Stomach (tissue), 9 donors: ENCODE measurements around the gene GOLGA7B. TPM values are rescaled to one million over a fixed set of nuclear protein-coding genes. Genes with fewer than 3 reads are reported as not detected.
"Not testable (repeated sequence)": the region's sequence is repeated elsewhere in the genome, so short reads cannot be mapped to it uniquely, and the experiment has no call there.

Source experiments
- DNase-seq, 2 donors: peaks; one replicate each; pipeline versions ENCODE4 v3.0.0 to v3.0.0-alpha.2; 2013 to 2019
- H3K27ac ChIP-seq, 5 donors: fragments of 200-600 bp in 4 of 5; sonication (generic) in 4 of 5; one replicate each; pipeline ENCODE4 v1.5.1; 2013 to 2019; ENCODE audit warnings: mild to moderate bottlenecking in 1 of 5, moderate library complexity in 1 of 5
- H3K27me3 ChIP-seq, 3 donors: fragments of 200-600 bp; sonication (generic); one replicate each; pipeline ENCODE4 v1.5.1; 2017 to 2019; ENCODE audit warnings: mixed run types in 1 of 3
- H3K36me3 ChIP-seq, 4 donors: fragments of 200-600 bp; sonication (generic); 1 replicate in 3 of 4; 2 replicates in 1 of 4; pipeline ENCODE4 v1.5.1; 2016 to 2019
- H3K4me1 ChIP-seq, 4 donors: fragments of 200-600 bp; sonication (generic); one replicate each; pipeline ENCODE4 v1.5.1; 2016 to 2019
- H3K4me3 ChIP-seq, 4 donors: fragments of 200-600 bp; sonication (generic) in 3 of 4; one replicate each; pipeline ENCODE4 v1.5.1; 2016 to 2019; ENCODE audit warnings: mild to moderate bottlenecking in 1 of 4
- H3K9me3 ChIP-seq, 4 donors: fragments of 200-600 bp; sonication (generic); one replicate each; pipeline ENCODE4 v1.5.1; 2016 to 2019
- CTCF ChIP-seq, 7 experiments: fragments of 450-650 bp in 4 of 7; fragments of 200-600 bp in 3 of 7; sonication (generic) in 3 of 7; IDR thresholded peaks; one replicate each; pipeline ENCODE4 v1.5.1; 2016 to 2019; ENCODE audit warnings: antibody characterized with exemption in 7 of 7, control low read depth in 2 of 7, mild to moderate bottlenecking in 1 of 7
- EP300 ChIP-seq: sonication (generic); formaldehyde crosslinking; IDR thresholded peaks from one replicate; pipeline ENCODE4 v1.6.1; 2017; ENCODE audit warnings: antibody characterized with exemption
- POLR2A ChIP-seq, 4 donors: fragments of 450-650 bp; IDR thresholded peaks; one replicate each; pipeline ENCODE4 v1.6.1; 2016; ENCODE audit warnings: antibody characterized with exemption in 4 of 4, control low read depth in 2 of 4, mild to moderate bottlenecking in 1 of 4, moderate library complexity in 1 of 4
- POLR2AphosphoS5 ChIP-seq, 3 donors: sonication (generic); formaldehyde crosslinking; IDR thresholded peaks; one replicate each; pipeline ENCODE4 v1.6.1; 2016; ENCODE audit warnings: antibody characterized with exemption in 3 of 3
- WGBS, 5 donors: extraction: QIAGEN DNeasy Blood & Tissue Kit in 3 of 5; methylation state at CpG; one replicate each; pipeline versions ENCODE4 v1.1.5 to v1.1.7; 2013 to 2018; 5-methylcytosine and 5-hydroxymethylcytosine counted together
- intact Hi-C: fragments of 100-400 bp; cut with DNase I; formaldehyde crosslinking; loops from one replicate; pipeline ENCODE4 v1.15.1; 2023; ENCODE audit warnings: low total_unique reads
- polyA plus RNA-seq, 3 donors: library from polyadenylated mRNA; stranded (reverse); fragments of 200-250 nt; gene quantifications; one replicate each; pipeline ENCODE4 v1.2.3, GENCODE V29; 2013
- total RNA-seq, 5 donors: library from RNA; depleted of rRNA; stranded (reverse); fragments of >200 nt; gene quantifications; one replicate each; pipeline versions ENCODE4 v1.1.0 to v1.2.3, GENCODE V29; 2014 to 2016
- donor health status: healthy with polysubstance abuse.
- donor health status: Bipolar disorder and iron deficiency.
- donor health status: healthy.

GOLGA7B gene
- total and polyA plus RNA-seq, 8 donors = 0.31 to 2.8 (median 0.83) TPM

GRCh38 chr10:97838091-97838490 lies 11.6 kb upstream of the GOLGA7B start:
- Histone ChIP-seq H3K4me1 (peaks cover 0 to 13% (median 0%) of the 10 kb centered on the region in 4 donors), H3K27me3 (peaks cover 0 to 27% (median 0%) of the 10 kb centered on the region in 3 donors), H3K4me3 (no peak overlapping the region), H3K27ac (no peak overlapping the region), H3K9me3 (no peaks in the 10 kb centered on the region), H3K36me3 (no peaks in the 10 kb centered on the region)
- intact Hi-C loops = no loop called here
- TF ChIP-seq POLR2A (IDR thresholded peaks at IDR 0.05) (no peak), POLR2AphosphoS5 (IDR thresholded peaks at IDR 0.05) (no peak), EP300 (no peak), CTCF (IDR thresholded peaks at IDR 0.05) (no peak)
- DNase-seq = no peak
- 89 to 98% (median 93%) methylated on average over 3 of the region's 3 CpGs for WGBS, 5 donors

- H3K27ac ChIP-seq, intact Hi-C loops, H3K4me3 ChIP-seq, H3K36me3 ChIP-seq, H3K9me3 ChIP-seq, DNase-seq: not testable (repeated sequence)
- peaks cover 0 to 13% (median 0%) of the 10 kb centered on the region in 4 donors for H3K4me1 ChIP-seq
- H3K27me3 ChIP-seq = peaks cover 0 to 29% (median 0%) of the 10 kb centered on the region in 3 donors
- WGBS, 5 donors = 90 to 100% (median 92%) methylated on average over 2 to 16 of the region's 22 CpGs
These were observed 8.5 kb upstream of the GOLGA7B start for GRCh38 chr10:97841166-97841565.

GRCh38 chr10:97842114-97842513 lies 7.5 kb upstream of the GOLGA7B start:
- DNase-seq, intact Hi-C loops, H3K36me3 ChIP-seq, H3K27ac ChIP-seq, H3K4me3 ChIP-seq, H3K9me3 ChIP-seq: not testable (repeated sequence)
- 13 to 27% (median 16%) methylated on average over 1 to 3 of the region's 3 CpGs for WGBS, 5 donors
- Histone ChIP-seq H3K27me3 (peaks cover 0 to 22% (median 0%) of the 10 kb centered on the region in 3 donors), H3K4me1 (peaks cover 0 to 13% (median 0%) of the 10 kb centered on the region in 4 donors)

- H3K9me3 ChIP-seq = no peaks in the 10 kb centered on the region
- H3K4me1 ChIP-seq = peaks cover 0 to 13% (median 0%) of the 10 kb centered on the region in 4 donors
- peaks cover 0 to 22% (median 0%) of the 10 kb centered on the region in 3 donors for H3K27me3 ChIP-seq
- no peak overlapping the region for H3K4me3 ChIP-seq
- H3K27ac ChIP-seq = no peak overlapping the region
- intact Hi-C loops = no loop called here
- TF ChIP-seq EP300 = no peak
- no peak for TF ChIP-seq POLR2AphosphoS5 (IDR thresholded peaks at IDR 0.05)
- TF ChIP-seq CTCF (IDR thresholded peaks at IDR 0.05) = no peak
- no peak for TF ChIP-seq POLR2A (IDR thresholded peaks at IDR 0.05)
- no peak for DNase-seq
- no peaks in the 10 kb centered on the region for H3K36me3 ChIP-seq
- WGBS, 5 donors = 44 to 55% (median 52%) methylated on average over 7 of the region's 7 CpGs
These were observed 6.9 kb upstream of the GOLGA7B start for GRCh38 chr10:97842656-97843280.

GRCh38 chr10:97843281-97843671 lies 6.4 kb upstream of the GOLGA7B start:
- H3K36me3 ChIP-seq = no peaks in the 10 kb centered on the region
- H3K9me3 ChIP-seq = no peaks in the 10 kb centered on the region
- TF ChIP-seq EP300 (no peak), POLR2A (IDR thresholded peaks at IDR 0.05) (no peak), CTCF (IDR thresholded peaks at IDR 0.05) (no peak), POLR2AphosphoS5 (IDR thresholded peaks at IDR 0.05) (no peak)
- no peak for DNase-seq
- 15 to 43% (median 38%) methylated on average over 2 of the region's 2 CpGs for WGBS, 5 donors
- H3K4me1 ChIP-seq = peaks cover 0 to 13% (median 0%) of the 10 kb centered on the region in 4 donors
- no peak overlapping the region for H3K27ac ChIP-seq
- intact Hi-C loops = no loop called here
- peaks cover 0 to 24% (median 0%) of the 10 kb centered on the region in 3 donors for H3K27me3 ChIP-seq
- H3K4me3 ChIP-seq = no peak overlapping the region

- 84 to 100% (median 94%) methylated on average over 1 of the region's 2 CpGs for WGBS, 5 donors
- H3K4me1 ChIP-seq = peaks cover 0 to 17% (median 0%) of the 10 kb centered on the region in 4 donors
- DNase-seq, intact Hi-C loops, H3K36me3 ChIP-seq, H3K9me3 ChIP-seq, H3K4me3 ChIP-seq, H3K27ac ChIP-seq: not testable (repeated sequence)
- peaks cover 0 to 31% (median 5%) of the 10 kb centered on the region in 3 donors for H3K27me3 ChIP-seq
These were observed 5.7 kb upstream of the GOLGA7B start for GRCh38 chr10:97843972-97844371.
